Stimulated activated CD4-positive, alpha-beta T cell treated with anti-CD3 and anti-CD28 coated beads, Interleukin-1b, Interleukin-23, amount 100 ng/mL, for 48 hours (primary cell): ENCODE data around the gene A4GALT.
"Not testable (repeated sequence)": the region's sequence is repeated elsewhere in the genome, so short reads cannot be mapped to it uniquely, and the experiment has no call there.

Source experiments
- DNase-seq: peaks from one replicate; pipeline ENCODE4 v3.0.0-alpha.2; 2020

The A4GALT gene

DNA sequence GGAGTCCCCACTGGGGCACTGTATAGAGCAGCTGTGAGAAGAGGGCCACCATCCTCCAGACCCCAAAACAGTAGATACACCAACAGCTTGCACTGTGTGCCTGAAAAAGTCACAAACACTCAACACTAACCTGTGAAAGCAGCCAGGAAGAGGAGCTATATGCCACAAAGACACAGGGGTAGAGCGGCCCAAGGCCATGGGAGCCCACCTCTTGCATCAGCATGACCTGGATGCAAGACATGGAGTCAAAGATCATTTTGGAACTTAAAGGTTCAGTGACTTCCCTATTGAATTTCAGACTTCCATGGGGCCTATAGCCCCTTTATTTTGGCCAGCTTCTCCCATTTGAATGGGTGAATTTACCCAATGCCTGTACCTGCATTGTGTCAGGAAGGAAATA lies 41.8 kb downstream of the A4GALT start:
- no peak for DNase-seq

DNA sequence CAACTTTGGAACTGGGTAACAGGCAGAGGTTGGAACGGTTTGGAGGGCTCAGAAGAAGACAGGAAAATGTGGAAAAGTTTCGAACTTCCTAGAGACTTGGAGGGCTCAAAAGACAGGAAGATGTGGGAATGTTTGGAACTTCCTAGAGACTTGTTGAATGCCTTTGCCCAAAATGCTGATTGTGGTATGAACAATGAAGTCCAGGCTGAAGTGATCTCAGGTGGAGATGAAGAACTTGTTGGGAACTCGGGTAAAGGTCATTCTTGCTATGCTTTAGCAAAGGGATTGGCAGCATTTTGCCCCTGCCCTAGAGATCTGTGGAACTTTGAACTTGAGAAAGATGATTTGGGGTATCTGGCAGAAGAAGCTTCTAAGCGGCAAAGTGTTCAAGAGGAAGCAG lies 42.7 kb downstream of the A4GALT start:
- not testable (repeated sequence) for DNase-seq

DNA sequence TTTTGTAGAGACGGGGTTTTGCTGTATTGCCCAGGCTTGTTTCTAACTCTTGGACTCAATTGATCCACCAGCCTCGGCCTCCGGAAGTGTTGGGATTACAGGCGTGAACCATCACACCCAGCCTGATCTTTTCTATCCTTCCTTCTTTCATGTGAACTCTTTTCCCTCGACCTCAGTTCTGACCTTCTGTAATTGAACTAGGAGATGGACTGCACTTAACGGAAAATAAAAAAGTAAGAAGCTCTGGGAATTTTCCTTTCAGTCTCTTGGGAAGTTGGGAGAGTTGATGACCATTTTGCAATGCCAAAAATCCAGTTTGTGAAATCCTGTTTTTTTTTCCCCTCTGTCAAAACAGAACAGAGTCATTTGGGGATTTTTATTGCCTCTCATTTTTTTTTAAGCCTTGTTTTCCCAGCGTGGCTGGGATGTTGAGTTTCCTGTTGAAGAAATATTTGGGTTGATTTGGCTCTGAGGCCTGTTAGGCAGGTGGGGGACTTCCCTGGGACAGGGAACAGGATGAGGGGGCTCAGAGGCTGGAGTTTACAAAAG lies 44.5 kb downstream of the A4GALT start:
- DNase-seq: no peak

DNA sequence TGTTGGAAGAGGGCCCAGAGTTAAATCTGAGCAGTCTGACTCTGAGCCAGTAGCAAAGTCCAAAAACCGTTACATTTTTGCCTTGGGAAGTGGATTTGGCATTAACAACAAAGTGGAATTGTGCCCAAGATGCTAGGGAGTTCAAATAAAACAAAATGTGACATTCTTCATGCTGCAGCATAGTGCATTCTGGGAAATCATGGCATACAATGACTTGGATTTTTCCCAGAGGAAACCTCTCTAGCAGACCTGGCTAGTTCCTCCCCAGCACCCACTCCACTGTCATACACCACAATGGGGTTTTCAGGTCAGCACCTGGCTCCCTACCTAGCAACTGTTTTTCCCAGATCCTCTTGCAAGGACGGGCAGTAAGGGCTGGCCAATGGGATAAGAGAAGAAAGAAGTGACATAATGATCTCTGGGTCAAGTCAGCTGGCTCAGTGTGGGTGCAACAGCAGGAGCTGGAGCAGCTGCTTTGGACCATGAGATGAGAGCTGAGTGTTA lies 46.7 kb downstream of the A4GALT start:
- no peak for DNase-seq

DNA sequence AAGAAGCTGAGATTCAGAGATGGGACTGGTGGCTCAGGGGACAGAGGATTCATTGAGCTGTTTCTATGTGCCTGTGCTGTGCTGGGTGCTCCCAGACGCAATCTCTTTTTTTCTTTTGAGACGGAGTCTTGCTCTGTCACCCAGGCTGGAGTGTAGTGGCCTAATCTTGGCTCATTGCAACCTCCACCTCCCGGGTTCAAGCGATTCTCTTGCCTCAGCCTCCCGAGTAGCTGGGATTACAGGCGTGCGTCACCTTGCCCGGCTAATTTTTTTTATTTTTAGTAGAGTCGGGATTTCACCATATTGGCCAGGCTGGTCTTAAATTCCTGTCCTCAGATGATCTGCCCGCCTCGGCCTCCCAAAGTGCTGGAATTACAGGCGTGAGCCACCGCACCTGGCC lies 47.6 kb downstream of the A4GALT start:
- DNase-seq: not testable (repeated sequence)

DNA sequence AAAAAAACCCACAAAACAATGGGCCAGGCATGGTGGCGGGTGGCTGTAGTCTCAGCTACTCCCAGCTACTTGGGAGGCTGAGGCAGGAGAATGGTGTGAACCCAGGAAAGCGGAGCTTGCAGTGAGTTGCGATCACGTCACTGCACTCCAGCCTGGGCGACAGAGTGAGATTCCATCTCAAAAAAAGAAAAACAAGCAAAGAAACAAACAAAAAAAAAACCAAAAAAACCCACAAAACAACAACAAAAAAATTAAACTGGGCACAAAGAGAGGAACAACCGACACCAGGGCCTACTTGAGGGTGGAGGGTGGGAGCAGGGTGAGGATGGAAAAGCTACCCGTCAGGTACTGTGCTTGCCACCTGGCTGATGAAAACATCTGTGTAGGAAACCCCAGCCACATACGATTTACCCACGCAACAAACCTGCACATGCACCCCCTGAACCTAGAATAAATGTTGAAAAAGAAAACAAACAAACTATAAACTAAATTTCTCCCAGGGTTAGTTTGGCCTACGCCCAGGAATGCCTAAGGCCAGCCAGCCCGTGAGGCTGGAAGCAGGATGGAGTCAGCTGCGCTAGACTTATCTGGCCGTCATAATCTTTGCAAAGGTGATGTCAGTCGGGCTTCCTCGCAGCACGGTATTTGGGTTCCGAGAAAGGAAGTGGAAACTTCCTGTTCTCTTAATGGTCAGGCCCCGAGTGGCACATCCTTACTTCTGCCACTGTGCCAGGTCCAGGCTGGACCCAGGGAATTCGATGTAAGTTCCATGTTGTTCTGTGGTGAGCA lies 49.6 kb downstream of the A4GALT start:
- DNase-seq: no peak

DNA sequence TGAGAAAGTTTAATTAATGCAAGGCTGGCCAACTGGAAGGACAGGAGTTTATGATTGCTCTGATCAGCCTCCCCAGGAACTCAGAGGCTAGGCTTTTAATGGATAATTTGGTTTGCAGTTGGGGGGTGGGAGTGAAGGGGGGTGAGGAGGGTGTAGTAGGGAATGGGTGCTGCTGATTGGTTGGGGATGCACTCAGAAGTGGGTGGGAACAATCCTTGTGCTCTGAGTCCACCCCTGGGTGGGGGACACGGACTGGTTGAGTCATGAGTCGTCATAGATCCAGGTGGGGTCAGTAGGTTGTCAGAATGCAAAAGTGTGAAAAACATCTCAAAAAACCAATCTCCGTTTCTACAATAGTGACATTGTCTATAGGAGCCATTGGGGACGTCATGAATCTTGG lies 50.6 kb downstream of the A4GALT start:
- no peak for DNase-seq

DNA sequence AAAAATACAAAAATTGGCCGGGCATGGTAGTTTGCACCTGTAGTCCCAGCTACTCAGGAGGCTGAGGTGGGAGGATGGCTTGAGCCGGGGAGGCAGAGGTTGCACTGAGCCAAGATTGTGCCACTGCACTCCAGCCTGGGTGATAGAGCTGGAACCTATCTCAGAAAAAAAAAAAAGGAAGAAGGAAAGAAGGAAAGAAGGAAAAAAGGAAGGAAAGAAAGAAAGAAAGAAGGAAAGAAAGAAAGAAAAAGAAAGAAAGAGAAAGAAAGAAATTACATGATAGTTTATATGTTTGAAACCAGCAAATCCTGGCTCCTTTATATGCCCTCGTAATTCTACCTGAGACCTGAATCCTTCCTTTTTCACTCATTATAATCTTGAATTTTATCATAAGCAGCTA lies 54.3 kb downstream of the A4GALT start:
- not testable (repeated sequence) for DNase-seq

DNA sequence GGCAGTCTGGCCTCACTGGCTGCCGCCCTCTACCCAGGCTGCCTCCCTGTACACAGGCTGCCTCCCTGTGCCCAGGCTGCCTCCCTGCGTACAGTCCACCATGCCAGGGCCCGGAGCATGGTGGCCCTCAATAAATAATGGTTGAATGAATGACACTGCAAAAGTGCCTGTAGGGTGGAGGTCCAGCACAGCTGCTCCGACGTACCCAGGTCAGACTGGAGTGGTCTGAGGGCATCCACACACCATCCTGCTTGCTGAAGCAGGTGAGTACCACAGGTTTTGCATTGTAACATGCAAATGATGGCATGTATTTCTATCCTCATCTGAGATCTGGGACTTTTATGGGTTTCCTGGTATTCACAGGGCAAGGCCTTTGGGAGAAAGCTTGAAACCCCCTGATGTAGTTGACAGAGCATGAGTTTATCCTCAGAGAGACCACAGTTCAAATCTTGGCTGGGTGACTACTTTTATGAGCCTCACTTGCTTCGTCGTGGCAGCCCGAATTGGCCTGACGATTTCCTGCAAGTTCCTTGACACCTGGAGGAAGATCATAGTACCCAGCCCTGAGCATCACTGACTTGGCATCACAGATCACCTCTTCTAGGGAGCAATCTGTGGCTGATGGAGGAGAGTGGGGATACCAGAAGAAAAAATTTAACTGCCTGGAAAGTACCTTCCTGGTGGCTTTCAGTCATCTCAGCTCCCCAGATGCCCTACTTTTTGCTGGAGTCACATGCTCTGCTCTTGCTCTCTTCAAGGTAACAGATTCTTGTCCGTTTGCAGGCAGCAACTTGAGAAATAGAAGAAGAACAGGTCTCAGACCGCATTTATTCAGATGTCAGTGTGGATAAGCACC lies 55.5 kb downstream of the A4GALT start:
- DNase-seq: no peak

DNA sequence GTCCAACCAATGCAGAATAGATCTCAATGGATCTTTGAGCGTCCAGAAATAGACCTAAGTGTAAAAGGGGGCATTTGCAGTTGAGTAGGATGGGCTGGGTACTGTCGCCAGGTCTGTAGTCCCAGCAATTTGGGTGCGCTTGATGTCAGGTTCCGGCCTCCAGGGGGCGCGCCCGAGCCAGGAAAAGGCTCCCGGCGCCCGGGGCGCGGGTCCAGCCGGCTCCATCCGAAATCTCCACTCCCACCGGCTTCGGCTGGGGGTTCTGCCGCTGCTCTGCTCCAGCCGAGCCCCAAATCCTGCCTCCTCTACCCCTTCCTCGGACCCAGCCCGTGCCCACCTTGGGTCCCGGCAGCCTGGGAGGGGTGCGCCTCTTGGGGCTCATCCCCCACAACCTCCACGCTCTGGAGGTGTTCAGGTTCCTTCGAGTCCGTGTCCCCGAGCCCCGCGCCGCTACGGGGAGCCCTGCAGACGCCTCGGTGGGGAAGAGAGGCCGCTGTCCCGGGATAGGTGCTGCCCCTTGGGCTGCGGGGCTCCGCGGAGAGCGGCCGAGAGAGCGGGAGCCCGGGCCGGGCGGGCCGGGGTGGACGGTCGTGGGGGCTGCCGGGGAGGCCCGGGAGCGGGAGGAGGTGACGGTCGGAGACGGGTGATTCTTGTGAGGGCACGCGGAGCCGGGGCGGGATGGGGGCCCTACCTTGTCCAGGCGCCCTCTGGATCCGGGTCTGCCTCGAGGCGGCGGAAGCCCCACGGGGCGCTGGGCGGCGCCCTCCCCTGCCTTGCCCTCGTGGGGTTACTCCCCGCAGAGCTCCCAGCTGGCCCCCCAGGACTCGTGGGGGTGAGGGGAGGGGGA lies 58.5 kb downstream of the A4GALT start:
- DNase-seq: peak; percentile 77

DNA sequence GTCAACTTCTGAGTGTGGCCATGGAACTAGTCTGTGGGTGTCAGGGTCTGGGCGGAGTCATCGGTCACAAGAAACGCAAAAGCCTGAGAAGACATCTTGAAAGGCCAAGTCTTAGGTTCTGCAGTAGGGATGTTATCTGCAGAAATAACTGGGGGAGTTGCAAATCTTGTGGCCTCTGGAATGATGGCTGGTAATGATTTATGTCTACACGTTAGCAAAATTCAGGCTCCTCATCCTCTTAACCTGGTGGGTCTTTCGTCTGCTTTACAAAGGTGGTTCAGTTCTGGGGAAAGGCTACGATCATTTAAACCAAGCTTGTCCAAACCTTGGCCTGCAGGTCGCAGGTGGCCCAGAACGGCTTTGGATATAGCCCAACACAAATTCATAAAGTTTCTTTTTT lies 64.1 kb downstream of the A4GALT start:
- DNase-seq: no peak

DNA sequence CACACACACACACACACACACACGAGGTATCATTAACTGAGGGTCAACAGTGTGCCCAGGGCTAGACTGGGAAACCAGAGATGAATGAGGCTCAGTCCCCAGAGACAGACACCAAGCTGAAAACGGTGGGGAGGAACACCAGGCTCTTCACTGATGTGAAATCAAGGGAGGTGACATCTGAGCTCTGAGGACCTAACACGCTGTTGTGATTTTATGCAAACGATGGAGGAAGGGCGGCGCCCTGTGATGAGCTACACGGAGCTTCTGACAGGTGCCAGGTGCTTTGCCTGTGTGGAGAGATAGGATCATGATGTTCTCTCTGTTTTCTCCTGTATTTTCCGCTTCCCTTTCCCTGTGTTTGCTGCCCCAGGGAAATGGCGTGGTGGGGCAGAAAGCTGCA lies 65.0 kb downstream of the A4GALT start:
- no peak for DNase-seq

DNA sequence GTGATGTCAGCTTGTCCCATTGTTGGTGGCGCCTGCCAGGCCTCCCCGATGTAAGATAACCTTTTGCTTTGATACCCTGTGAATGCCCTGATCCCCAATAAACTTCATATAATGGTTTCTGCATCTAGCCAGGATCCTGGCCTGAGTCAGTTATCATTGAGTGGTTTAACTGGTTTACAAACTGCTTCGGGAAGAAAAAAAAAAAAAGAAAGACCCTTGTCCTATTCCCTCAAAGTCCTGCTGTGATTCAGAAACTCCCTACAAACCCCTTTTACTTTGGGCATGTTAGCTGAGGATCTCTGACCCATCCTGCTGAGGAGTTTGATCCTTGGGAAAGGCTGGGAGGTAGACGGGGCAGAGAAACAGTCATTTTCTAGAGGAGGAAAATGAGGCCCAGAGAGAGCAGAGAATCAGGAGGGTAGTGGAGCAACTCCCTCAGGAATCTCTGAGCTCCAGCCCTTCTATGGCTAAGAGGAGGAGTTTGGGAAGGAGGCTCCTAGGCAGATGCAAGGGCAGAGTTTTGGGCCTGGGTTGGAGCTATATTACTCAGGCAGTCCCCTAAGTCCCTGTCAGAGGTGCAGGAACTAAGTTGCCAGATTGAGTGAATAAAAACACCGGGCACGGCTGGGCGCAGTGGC lies 66.1 kb downstream of the A4GALT start:
- DNase-seq: no peak

DNA sequence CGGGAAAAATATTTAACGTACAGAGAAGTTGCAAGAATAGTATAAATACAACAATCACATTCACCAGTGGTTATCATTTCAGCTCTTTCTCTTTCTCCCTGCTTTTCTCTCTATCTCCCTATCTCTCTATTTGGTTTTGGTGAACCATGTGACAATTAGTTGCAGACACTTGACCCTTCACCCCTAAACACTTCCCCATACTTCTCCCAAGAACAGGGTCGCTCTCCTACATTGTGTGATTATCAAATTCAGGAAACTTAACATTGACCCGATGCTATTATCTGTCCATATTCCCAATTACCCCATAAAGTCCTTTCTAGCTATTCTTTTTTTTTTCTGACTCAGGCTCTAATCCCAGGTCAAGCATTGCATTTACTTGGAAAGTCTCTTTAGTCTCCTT lies 66.7 kb downstream of the A4GALT start:
- DNase-seq: no peak

DNA sequence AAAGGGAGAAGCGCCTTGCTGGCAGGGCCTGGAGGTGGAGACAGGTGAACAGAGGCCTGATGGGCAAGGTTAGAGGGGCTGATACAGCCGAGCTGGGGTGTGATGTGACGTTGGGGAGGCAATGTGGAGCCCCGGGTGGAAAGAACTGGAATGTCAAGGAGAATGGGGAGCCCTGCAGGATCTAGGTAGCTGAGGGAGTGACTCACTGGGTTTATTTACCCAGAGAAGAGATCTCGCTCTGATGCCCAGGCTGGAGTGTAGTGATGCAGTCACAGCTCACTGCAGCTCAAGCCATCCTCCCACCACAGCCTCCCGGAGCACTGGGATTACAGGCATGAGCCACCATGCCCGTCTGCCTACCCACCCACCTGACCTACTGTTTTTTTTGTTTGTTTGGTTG lies 69.5 kb downstream of the A4GALT start:
- DNase-seq: no peak

DNA sequence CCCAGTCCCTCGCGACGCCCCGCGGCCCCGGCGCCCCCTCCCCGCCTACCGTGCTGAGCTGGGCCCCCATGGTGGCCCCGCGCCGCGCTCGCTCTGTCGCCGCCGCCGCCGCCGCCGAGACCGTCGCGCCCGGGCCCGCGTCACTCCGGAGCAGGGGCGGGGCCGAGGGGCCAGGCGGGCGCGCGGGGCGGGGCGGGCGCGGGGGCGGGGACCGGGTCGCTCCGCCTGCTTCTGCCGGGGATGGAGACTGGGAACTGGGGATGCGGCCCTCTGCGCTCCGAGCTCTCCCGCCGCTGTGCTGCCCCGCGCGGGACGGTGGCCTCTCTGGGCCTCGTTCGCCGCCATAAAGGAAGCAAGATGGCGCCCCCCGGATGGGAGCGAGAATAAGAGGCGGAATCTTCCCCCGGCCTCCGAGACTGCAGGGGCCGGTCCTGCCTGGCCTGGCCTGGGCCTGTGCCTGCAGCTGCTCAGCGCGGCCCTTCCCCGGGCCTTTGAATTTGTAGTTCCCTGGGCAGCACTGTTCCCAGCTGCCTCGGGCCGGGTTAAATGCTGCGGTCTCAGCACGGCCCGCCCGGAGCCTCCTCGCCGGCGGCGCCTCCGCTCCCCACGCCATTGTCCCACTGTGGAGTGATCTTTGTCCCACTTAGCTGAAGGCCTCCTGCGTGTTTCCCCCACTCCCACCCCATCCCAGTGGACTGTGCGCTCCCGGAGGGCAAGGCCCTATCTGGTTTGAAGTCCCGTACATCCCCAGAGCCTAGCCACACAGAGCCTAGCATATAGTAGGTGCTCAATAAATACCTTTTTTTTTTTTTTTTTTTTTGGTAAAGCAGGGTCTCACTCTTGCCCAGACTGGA lies 71.2 kb downstream of the A4GALT start, which contains the start of gene CYB5R3:
Gene CYB5R3 (minus strand): TSS at position 147 of the 854 bp plus-strand sequence. CDS start 77 bp downstream, at position 70.
- peak; percentile 83 for DNase-seq

DNA sequence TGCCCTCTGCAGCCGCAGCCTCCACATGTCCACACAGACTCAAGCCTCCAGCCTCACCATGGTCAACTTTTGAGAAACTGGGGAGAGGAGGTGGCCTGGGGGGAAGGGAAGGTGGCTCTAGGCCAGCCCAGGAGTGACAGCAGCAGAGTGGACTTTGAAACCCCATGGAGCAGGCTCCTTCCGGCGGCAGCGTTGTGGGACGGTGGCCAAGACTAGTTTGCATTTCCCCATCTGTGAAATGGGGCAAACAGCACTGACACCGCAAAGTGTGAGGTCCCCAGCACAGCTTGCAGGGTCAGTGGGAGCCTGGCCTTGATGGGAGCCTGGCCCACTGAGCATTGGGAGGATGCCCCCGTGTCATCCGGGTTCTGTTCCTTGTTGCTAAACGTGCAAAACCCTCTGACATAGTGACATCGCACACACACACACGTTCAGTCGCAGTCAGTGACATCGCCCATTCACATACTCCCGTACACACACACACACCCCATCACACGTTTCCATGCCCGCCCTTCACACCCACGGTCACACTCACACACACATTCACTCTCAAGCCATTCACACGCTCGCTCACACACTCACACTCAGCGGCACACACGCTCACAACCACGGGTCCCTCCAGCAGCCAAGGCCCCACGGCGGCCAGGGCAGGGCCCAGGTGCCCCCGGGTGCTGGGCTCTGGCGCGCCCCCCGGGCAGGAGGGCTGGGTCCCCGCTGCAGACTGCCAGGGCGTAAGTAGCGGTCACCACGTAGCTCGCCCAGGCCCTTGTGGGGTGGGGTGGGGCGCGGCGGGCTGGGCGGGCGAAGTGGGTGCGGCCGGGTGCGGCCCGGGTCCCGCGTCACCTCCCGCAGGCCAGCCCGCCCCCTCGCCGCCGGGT lies 72.1 kb downstream of the A4GALT start:
- peak; percentile 33 for DNase-seq

DNA sequence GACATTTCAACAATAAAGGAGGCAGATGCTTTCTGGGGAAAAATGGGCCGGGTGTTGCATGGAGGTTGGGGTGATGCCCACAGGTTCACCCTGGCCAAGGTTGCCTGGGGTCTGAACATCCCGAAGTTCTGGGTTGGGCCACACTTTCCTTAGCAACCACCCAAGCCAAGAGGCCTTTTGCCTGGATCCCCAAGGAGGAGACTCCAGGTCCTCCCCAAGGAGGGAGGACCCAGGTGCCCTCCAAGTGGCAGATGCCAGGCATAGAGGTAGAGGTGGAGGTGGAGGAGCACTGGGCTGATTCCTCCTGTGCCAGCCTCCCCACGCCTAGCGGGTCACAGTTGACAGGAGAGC lies 72.7 kb downstream of the A4GALT start:
- no peak for DNase-seq

DNA sequence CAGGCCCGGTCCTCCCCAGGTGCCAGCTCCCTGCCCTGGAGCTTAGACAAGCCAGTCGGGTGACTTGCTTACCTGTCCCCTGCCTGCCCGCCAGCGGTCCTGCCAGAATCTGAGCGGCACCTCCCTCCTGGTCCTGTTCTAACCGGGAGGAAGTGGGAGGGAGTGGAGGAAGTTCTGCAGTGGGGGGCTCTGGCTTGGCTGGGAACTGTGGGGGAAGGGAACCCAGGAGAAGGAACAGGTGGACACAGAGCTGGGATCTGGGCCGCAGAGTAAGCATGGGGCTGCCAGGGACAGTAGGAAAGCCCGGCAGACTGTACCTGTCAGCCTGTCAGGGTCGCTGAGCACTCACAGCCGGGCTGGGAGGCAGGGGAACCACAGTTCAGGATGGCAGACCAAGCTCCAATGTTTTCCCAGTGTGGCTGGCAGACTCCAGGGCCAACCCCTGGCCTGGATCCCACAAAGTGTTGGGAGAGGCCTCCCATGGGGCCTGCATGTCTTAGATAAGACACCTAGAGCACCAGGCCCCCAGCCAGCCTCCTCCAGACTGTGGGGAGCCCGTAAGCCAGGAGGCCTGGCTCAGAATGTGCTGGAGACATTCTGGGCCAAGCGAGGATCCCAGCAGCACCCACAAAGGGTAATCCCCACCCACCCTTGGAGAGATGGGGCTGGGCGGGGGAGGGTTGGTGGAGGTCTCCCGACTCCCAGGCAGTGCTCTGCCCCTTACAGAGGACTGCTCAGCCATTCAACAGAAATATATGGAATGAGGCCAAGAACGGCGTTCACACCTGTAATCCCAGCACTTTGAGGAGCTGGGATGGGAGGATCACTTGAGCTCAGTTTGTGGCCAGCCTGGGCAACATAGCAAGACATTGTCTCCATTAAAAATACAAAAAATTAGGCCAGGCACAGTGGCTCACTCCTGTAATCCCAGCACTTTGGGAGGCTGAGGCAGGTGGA lies 73.8 kb downstream of the A4GALT start:
- no peak for DNase-seq
